ENCODE data around the gene AKIRIN2. TPM values are rescaled to one million over a fixed set of nuclear protein-coding genes. Genes with fewer than 3 reads are reported as not detected.
A peak's percentile ranks its signal among the peaks of the same experiment; 100 is the strongest.

The AKIRIN2 gene
- total RNA-seq (2022) = 47.6 and 48.1 TPM in 2 replicates
- percentile 93 among the genes with signal in this experiment for Bru-seq, nascent RNA
- BruChase-seq, experiment 1, labeled RNA remaining after a 6-hour chase = percentile 76 among the genes with signal in this experiment
- BruChase-seq, experiment 2, labeled RNA remaining after a 2-hour chase = percentile 86 among the genes with signal in this experiment
- long read RNA-seq, transcript AKIRIN2-201 (5 exons, 1,662 nt) = major isoform, 67 of 76 reads
- long read RNA-seq, partial matches to known transcripts = 2 of 76 reads
- long read RNA-seq, other reads (novel, unspliced or antisense) = 7 of 76 reads

DNA sequence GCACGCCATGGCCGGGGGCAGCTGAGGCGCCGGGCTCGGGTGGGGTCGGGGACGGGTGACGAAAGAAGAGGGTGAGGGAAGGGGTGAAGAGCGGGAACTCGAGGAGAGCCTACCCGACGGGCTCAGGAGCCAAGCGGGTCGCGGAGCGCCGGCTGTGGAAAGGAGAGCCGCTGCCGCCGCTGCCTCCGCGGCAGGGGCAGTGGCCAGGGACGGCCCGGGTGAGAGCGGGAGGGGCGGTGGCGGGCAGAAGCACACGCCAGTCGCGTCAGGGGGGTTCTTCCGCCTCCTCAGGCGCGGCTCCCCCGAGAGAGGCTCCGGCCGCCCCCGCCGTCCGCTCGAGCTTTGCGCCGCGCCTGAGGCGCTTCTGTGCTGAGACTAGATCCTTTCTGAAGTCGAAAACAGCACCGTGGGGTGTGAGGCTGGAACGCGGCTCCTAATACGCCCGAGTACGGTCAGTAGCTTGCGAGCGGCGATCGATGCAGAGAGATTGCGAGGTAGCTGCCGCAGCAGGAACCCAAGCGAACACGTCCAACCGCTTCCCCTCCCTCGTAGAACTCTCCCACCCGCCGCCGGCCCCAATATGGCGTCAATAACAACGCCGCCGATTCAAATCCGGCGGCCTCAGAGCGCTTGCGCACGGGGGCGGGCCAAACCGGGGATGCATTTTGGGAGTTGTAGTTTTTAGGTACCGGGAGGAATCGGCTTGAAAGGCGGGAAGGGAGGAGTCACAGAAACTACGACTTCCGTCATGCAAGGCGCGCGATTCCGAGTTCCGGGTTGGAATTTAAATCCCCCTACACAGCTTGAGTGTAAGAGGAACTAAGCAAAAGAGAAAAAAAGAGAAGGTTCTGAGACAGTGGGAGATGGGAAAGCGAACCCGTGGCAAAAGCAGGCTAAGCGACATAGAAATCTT, at the start of gene AKIRIN2:
AKIRIN2 (minus strand) TSS at position 558 of the 913 bp plus-strand sequence; CDS start at position 9, 549 bp downstream.
- CTCF ChIA-PET = interaction anchor here (0.5 to 2.1 kb wide), 6 partner anchors 10 to 309 kb away, joined by 3 to 5 read pairs (median 4); no protein-coding TSS in a partner anchor
- H3K36me3 Mint-ChIP-seq (ENCODE audit: insufficient read depth, unreplicated experiment) = peaks cover 16% of the 10 kb centered on the region
- H3K4me1 Mint-ChIP-seq (ENCODE audit: insufficient read depth, unreplicated experiment) = peaks cover 17% of the 10 kb centered on the region
- H3K4me3 Mint-ChIP-seq (ENCODE audit: unreplicated experiment) = peak within 1 kb of the TSS; percentile 83
- no TSS peak for BruUV-seq (replicated peaks)
- POLR2A ChIA-PET = interaction anchor here (0.6 to 6.7 kb wide), 32 partner anchors 9 to 1444 kb away, joined by 3 to 89 read pairs (median 4); partner anchors contain the start of genes ORC3, PM20D2, RARS2 and SLC35A1
- no peaks in the 10 kb centered on the region for H3K9me3 Mint-ChIP-seq (ENCODE audit: unreplicated experiment)
- H3K27ac Mint-ChIP-seq (ENCODE audit: low read depth, unreplicated experiment) = peak within 1 kb of the TSS; percentile 89
- no peaks in the 10 kb centered on the region for H3K27me3 Mint-ChIP-seq (ENCODE audit: insufficient read depth, unreplicated experiment)
- DNase-seq (ENCODE audit: unreplicated experiment) = peak; percentile 98
- intact Hi-C loops (cut with micrococcal nuclease) = loop anchor here (1.0 to 2.0 kb wide), 3 partner anchors 21 to 130 kb away; no protein-coding TSS in a partner anchor
- TF ChIP-seq, protein P1, sequence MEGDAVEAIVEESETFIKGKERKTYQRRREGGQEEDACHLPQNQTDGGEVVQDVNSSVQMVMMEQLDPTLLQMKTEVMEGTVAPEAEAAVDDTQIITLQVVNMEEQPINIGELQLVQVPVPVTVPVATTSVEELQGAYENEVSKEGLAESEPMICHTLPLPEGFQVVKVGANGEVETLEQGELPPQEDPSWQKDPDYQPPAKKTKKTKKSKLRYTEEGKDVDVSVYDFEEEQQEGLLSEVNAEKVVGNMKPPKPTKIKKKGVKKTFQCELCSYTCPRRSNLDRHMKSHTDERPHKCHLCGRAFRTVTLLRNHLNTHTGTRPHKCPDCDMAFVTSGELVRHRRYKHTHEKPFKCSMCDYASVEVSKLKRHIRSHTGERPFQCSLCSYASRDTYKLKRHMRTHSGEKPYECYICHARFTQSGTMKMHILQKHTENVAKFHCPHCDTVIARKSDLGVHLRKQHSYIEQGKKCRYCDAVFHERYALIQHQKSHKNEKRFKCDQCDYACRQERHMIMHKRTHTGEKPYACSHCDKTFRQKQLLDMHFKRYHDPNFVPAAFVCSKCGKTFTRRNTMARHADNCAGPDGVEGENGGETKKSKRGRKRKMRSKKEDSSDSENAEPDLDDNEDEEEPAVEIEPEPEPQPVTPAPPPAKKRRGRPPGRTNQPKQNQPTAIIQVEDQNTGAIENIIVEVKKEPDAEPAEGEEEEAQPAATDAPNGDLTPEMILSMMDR (IDR thresholded peaks at IDR 0.05; ENCODE audit: unreplicated experiment) = no peak

DNA sequence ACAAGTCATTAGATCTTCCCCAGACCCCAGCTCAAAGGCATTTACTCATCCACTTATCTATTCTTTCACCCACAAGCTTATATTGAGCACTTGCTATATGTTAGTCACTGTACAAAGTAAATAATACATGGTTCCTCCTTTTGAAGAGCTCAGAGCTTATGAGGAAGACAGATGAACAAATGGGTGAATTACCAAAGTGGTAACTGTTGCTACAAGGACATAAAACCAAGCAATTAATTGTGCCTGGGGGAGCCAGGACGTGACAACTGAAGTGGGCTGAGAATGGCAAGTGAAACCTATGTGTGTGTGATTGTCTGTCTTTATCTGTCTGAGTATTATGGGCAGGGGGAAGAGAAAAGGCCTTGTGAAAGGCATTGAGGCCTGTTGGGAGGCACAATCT, 45.6 kb upstream of the AKIRIN2 start:
- Mint-ChIP-seq H3K36me3 (ENCODE audit: insufficient read depth, unreplicated experiment) (no peaks in the 10 kb centered on the region), H3K4me3 (ENCODE audit: unreplicated experiment) (no peak overlapping the region), H3K9me3 (ENCODE audit: unreplicated experiment) (no peaks in the 10 kb centered on the region), H3K27ac (ENCODE audit: low read depth, unreplicated experiment) (no peak overlapping the region), H3K4me1 (ENCODE audit: insufficient read depth, unreplicated experiment) (no peaks in the 10 kb centered on the region), H3K27me3 (ENCODE audit: insufficient read depth, unreplicated experiment) (no peaks in the 10 kb centered on the region)
- ChIA-PET CTCF (interaction anchor here (0.6 to 1.1 kb wide), 2 partner anchors 31 to 50 kb away, joined by 3 read pairs; no protein-coding TSS in a partner anchor), POLR2A (no interaction called here)
- BruUV-seq (replicated peaks) = no TSS peak
- TF ChIP-seq, protein P1 (IDR thresholded peaks at IDR 0.05; ENCODE audit: unreplicated experiment) = no peak
- intact Hi-C loops (cut with micrococcal nuclease) = no loop called here
- DNase-seq (ENCODE audit: unreplicated experiment) = no peak

DNA sequence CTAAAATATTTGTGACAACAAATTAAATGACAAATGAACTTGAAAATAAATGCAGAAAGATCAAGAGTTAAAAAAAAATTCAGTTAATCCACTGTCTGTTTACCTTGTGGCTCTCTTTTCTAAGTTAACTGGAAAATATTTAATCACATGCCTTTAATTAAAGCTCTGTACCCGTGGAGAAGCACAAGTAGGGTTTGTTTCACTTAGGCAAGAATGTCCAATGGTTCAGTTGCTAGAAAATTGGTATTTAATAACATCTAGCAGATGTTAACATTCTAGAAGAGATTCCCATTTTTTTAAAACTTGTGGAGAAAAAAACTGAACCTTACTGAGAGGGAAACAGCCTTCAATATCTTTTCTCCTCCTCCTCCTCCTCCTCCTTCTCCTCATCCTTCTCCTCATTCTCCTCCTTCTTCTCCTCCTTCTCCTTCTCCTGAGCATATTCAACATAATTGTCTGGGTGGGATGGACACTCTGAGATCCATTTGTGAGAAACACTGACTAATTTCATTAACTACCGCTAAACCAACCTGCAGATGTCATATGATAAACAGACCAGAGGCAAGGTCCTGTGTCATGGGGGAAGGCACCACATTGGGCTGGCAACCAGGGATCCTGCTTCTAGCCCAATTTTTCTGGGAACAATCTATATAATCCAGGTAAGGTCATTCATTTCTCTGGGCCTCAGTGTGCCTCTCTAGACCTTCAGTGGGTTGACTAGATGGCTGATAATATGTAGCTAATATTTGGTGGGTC, 44.1 kb upstream of the AKIRIN2 start:
- POLR2A ChIA-PET = no interaction called here
- BruUV-seq (replicated peaks) = no TSS peak
- no peak overlapping the region for H3K27ac Mint-ChIP-seq (ENCODE audit: low read depth, unreplicated experiment)
- intact Hi-C loops (cut with micrococcal nuclease) = no loop called here
- no peak for DNase-seq (ENCODE audit: unreplicated experiment)
- CTCF ChIA-PET = no interaction called here
- no peaks in the 10 kb centered on the region for H3K27me3 Mint-ChIP-seq (ENCODE audit: insufficient read depth, unreplicated experiment)
- H3K9me3 Mint-ChIP-seq (ENCODE audit: unreplicated experiment) = no peaks in the 10 kb centered on the region
- H3K4me3 Mint-ChIP-seq (ENCODE audit: unreplicated experiment) = no peak overlapping the region
- H3K4me1 Mint-ChIP-seq (ENCODE audit: insufficient read depth, unreplicated experiment) = no peaks in the 10 kb centered on the region
- TF ChIP-seq, protein P1 (IDR thresholded peaks at IDR 0.05; ENCODE audit: unreplicated experiment) = no peak
- no peaks in the 10 kb centered on the region for H3K36me3 Mint-ChIP-seq (ENCODE audit: insufficient read depth, unreplicated experiment)

All from MCF 10A (cell line).